OCI-LY7 (cell line): Measurements from ENCODE around the gene SERPINA3. TPM values are rescaled to one million over a fixed set of nuclear protein-coding genes. Genes with fewer than 3 reads are reported as not detected.

Experiments
- BruUV-seq: library from RNA; stranded (reverse); fragments of 400-500 nt; replicated peaks from 2 replicates; lab custom pipeline; 2021; lab: Mats Ljungman, UMichigan
- CTCF ChIA-PET: fragments of 300-600 bp; sonication (Branson Sonifier 250); formaldehyde crosslinking; loops from one replicate; lab custom pipeline; 2022; ENCODE audit warnings: antibody characterized with exemption; ENCODE audit not compliant: unreplicated experiment; lab: Charles Lee
- POLR2A ChIA-PET: fragments of 300-600 bp; sonication (Branson Sonifier 250); formaldehyde crosslinking; loops from one replicate; lab custom pipeline; 2022; ENCODE audit warnings: antibody characterized with exemption; lab: Charles Lee
- DNase-seq: peaks from one replicate; pipeline ENCODE4 v3.0.0-alpha.2; 2015; ENCODE audit warnings: low spot score
- H2AFZ ChIP-seq: fragments of 200-600 bp; sonication (generic), shearing (Covaris generic); 2 replicates; pipeline ENCODE4 v1.6.1; 2014; ENCODE audit warnings: mild to moderate bottlenecking, antibody characterized with exemption, low read length, moderate library complexity
- H3K27ac ChIP-seq: fragments of 200-600 bp; sonication (generic); 2 replicates; pipeline ENCODE4 v1.5.1; 2014; ENCODE audit warnings: mixed run types, low read depth, mild to moderate bottlenecking, moderate library complexity, low read length, inconsistent platforms; ENCODE audit not compliant: poor library complexity, severe bottlenecking
- H3K36me3 ChIP-seq: fragments of 200-600 bp; sonication (generic); 2 replicates; pipeline ENCODE4 v1.6.1; 2014; ENCODE audit warnings: mild to moderate bottlenecking, antibody characterized with exemption, low read length, moderate library complexity, mixed read lengths; ENCODE audit not compliant: insufficient read depth
- H3K4me1 ChIP-seq: fragments of 200-600 bp; sonication (generic); 2 replicates; pipeline ENCODE4 v1.5.1; 2014; ENCODE audit warnings: mild to moderate bottlenecking, low read length; ENCODE audit not compliant: insufficient read depth, poor library complexity, severe bottlenecking
- H3K4me2 ChIP-seq: fragments of 200-600 bp; sonication (generic); 2 replicates; pipeline ENCODE4 v1.6.1; 2014; ENCODE audit warnings: mild to moderate bottlenecking, low read length
- H3K4me3 ChIP-seq: fragments of 200-600 bp; sonication (generic); 2 replicates; pipeline ENCODE4 v1.5.1; 2014; ENCODE audit warnings: mild to moderate bottlenecking, low read depth, low read length; ENCODE audit not compliant: poor library complexity, severe bottlenecking
- H3K79me2 ChIP-seq: fragments of 200-600 bp; sonication (generic); 2 replicates; pipeline ENCODE4 v1.6.1; 2016; ENCODE audit warnings: low read depth, mild to moderate bottlenecking, low read length, moderate library complexity, mixed read lengths; ENCODE audit not compliant: insufficient read depth
- H3K9me2 ChIP-seq: fragments of 200-600 bp; sonication (generic); 2 replicates; pipeline ENCODE4 v1.6.1; 2016; ENCODE audit warnings: mild to moderate bottlenecking, low read length, mixed read lengths; ENCODE audit not compliant: insufficient read depth
- H3K9me3 ChIP-seq: fragments of 200-600 bp; sonication (generic); 2 replicates; pipeline ENCODE4 v1.6.1; 2014; ENCODE audit warnings: mild to moderate bottlenecking, mixed run types, low read length, mixed read lengths
- H4K20me1 ChIP-seq: fragments of 200-600 bp; sonication (generic); 2 replicates; pipeline ENCODE4 v1.6.1; 2014; ENCODE audit warnings: mild to moderate bottlenecking, antibody characterized with exemption, low read length, moderate library complexity, mixed read lengths; ENCODE audit not compliant: insufficient read depth
- EZH2phosphoT487 ChIP-seq: fragments of 200-600 bp; sonication (generic); IDR thresholded peaks from 2 replicates; pipeline ENCODE4 v1.6.1; 2018; ENCODE audit warnings: low read depth, borderline replicate concordance, mild to moderate bottlenecking, mixed run types, antibody characterized with exemption, low read length, moderate library complexity, mixed read lengths
- intact Hi-C: fragments of 100-400 bp; cut with micrococcal nuclease; formaldehyde crosslinking; loops from one replicate; pipeline ENCODE4 v1.10.0; 2022; ENCODE audit not compliant: unreplicated experiment
- total RNA-seq, 2 experiments: library from RNA; depleted of rRNA in 1 of 2; stranded (reverse); fragments of >200 nt in 1 of 2; shearing (Covaris generic) in 1 of 2; gene quantifications; 2 replicates each; pipeline ENCODE4 v1.2.3, GENCODE V29; 2014 to 2022
- TF ChIP-seq, protein P1 (sequence below): fragments of 200-600 bp; sonication (generic); conservative IDR thresholded peaks from 2 replicates; pipeline ENCODE4 v1.5.1; 2014; ENCODE audit warnings: mild to moderate bottlenecking, antibody characterized with exemption, low read length, moderate library complexity, mixed read lengths

The SERPINA3 gene
- total RNA-seq, 2 experiments from 2014 or later: not detected

- no peak overlapping the region for H3K4me3 ChIP-seq
- no peak overlapping the region for H2AFZ ChIP-seq
- no peak overlapping the region for H3K4me2 ChIP-seq
- no peaks in the 10 kb centered on the region for H3K36me3 ChIP-seq
- no peaks in the 10 kb centered on the region for H3K4me1 ChIP-seq
- no peaks in the 10 kb centered on the region for H3K9me3 ChIP-seq
- H3K9me2 ChIP-seq: no peaks in the 10 kb centered on the region
- BruUV-seq: no TSS peak
- H3K27ac ChIP-seq: no peak overlapping the region
- no peak for DNase-seq
- TF ChIP-seq, protein P1, sequence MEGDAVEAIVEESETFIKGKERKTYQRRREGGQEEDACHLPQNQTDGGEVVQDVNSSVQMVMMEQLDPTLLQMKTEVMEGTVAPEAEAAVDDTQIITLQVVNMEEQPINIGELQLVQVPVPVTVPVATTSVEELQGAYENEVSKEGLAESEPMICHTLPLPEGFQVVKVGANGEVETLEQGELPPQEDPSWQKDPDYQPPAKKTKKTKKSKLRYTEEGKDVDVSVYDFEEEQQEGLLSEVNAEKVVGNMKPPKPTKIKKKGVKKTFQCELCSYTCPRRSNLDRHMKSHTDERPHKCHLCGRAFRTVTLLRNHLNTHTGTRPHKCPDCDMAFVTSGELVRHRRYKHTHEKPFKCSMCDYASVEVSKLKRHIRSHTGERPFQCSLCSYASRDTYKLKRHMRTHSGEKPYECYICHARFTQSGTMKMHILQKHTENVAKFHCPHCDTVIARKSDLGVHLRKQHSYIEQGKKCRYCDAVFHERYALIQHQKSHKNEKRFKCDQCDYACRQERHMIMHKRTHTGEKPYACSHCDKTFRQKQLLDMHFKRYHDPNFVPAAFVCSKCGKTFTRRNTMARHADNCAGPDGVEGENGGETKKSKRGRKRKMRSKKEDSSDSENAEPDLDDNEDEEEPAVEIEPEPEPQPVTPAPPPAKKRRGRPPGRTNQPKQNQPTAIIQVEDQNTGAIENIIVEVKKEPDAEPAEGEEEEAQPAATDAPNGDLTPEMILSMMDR: no peak
- TF ChIP-seq EZH2phosphoT487: no peak
- ChIA-PET POLR2A (no interaction called here), CTCF (no interaction called here)
- no peaks in the 10 kb centered on the region for H3K79me2 ChIP-seq
- H4K20me1 ChIP-seq: no peaks in the 10 kb centered on the region
- intact Hi-C loops: no loop called here
These were observed 40.2 kb upstream of the SERPINA3 start for GRCh38 chr14:94571950-94572349.

- no peak overlapping the region for H3K4me2 ChIP-seq
- H3K36me3 ChIP-seq: no peaks in the 10 kb centered on the region
- intact Hi-C loops: no loop called here
- no peak overlapping the region for H3K4me3 ChIP-seq
- TF ChIP-seq EZH2phosphoT487: no peak
- TF ChIP-seq, protein P1: no peak
- H3K9me2 ChIP-seq: no peaks in the 10 kb centered on the region
- H3K9me3 ChIP-seq: no peaks in the 10 kb centered on the region
- no peak overlapping the region for H3K27ac ChIP-seq
- CTCF ChIA-PET: no interaction called here
- DNase-seq: no peak
- no peaks in the 10 kb centered on the region for H3K4me1 ChIP-seq
- no peaks in the 10 kb centered on the region for H3K79me2 ChIP-seq
- POLR2A ChIA-PET: interaction anchor here (0.7 kb wide), 1 partner anchor 125 kb away, joined by 3 read pairs; no protein-coding TSS in a partner anchor
- no TSS peak for BruUV-seq
- H2AFZ ChIP-seq: no peak overlapping the region
- H4K20me1 ChIP-seq: no peaks in the 10 kb centered on the region
These were observed 39.4 kb upstream of the SERPINA3 start for GRCh38 chr14:94572637-94573303.

- Histone ChIP-seq H3K9me2 (no peaks in the 10 kb centered on the region), H3K4me1 (no peaks in the 10 kb centered on the region), H3K79me2 (no peaks in the 10 kb centered on the region), H3K4me2 (no peak overlapping the region), H3K36me3 (no peaks in the 10 kb centered on the region), H4K20me1 (no peaks in the 10 kb centered on the region), H3K4me3 (no peak overlapping the region), H3K9me3 (no peaks in the 10 kb centered on the region), H2AFZ (no peak overlapping the region), H3K27ac (no peak overlapping the region)
- DNase-seq: no peak
- TF ChIP-seq, protein P1: no peak
- TF ChIP-seq EZH2phosphoT487: no peak
- CTCF ChIA-PET: no interaction called here
- POLR2A ChIA-PET: interaction anchor here (0.6 kb wide), 1 partner anchor 1909 kb away, joined by 3 read pairs; no protein-coding TSS in a partner anchor
- no TSS peak for BruUV-seq
- intact Hi-C loops: no loop called here
These were observed 38.5 kb upstream of the SERPINA3 start for GRCh38 chr14:94573475-94574277.
